B cell (primary cell): ENCODE measurements around the gene DAZAP2.

Experiments used
- CTCF ChIP-seq: fragments of 200-600 bp; IDR thresholded peaks from one replicate; pipeline ENCODE4 v1.8.0; 2022; ENCODE audit warnings: antibody characterized with exemption, mild to moderate bottlenecking
- EZH2 ChIP-seq: IDR thresholded peaks from 2 replicates; pipeline ENCODE4 v1.6.1; 2012; ENCODE audit warnings: borderline replicate concordance, low read depth, mild to moderate bottlenecking, moderate library complexity, low read length; ENCODE audit not compliant: insufficient read depth, poor library complexity, severe bottlenecking

- no peak for TF ChIP-seq CTCF
- no peak for TF ChIP-seq EZH2
These were observed 7.7 kb downstream of the DAZAP2 start for GRCh38 chr12:51246254-51246853.
